ENCODE results near the gene B4GAT1. TPM values are rescaled to one million over a fixed set of nuclear protein-coding genes. Genes with fewer than 3 reads are reported as not detected.

B4GAT1 gene
- total RNA-seq, 1 donor from 2014 or later: 25.2 TPM

DNA sequence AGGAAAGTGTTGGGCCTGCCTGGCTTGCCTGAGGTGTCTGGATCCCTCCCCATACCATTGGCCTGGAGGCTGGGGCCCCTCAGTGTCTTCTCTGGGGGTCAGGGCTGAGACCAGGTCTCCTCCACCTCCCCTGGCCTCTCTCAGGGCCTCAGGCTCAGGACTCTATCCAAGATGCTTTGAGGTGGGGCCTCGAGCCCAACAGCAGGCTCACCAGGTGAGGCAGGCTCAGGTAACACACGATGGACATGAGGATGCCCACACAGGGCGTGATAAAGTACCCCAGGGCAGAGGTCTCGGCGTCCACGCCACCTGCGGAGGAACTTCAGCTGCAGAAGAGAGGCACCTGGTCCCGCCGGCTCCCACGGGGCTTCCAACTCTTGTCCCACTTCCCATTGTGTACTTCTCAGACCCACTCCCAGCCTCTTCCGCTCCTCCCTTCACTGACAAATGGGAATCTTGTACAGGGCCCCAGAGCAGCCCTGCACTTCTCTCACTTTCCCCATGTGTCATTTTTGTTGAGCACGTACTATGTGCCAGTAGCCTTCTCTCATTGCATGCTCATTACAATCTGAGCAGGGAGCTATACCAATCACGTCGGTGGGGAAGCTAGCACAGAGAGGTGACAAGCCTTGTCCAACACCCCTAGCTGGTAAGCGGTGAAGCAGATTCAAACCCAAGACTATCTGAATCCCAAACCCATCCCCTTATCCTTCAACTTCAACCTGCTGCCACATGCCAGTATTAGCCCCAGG, 20.3 kb upstream of the B4GAT1 start:
- peaks cover 10% of the 10 kb centered on the region for H3K4me1 Mint-ChIP-seq (ENCODE audit: low read depth, unreplicated experiment)
- H3K4me3 Mint-ChIP-seq (ENCODE audit: unreplicated experiment): no peak overlapping the region
- no peak overlapping the region for H3K9ac ChIP-seq (ENCODE audit: low read length)
- H3K27me3 Mint-ChIP-seq (ENCODE audit: low read depth, unreplicated experiment): no peaks in the 10 kb centered on the region
- TF ChIP-seq EZH2 (IDR thresholded peaks at IDR 0.05; ENCODE audit: insufficient read depth, low read length): no peak
- TF ChIP-seq, protein P1, sequence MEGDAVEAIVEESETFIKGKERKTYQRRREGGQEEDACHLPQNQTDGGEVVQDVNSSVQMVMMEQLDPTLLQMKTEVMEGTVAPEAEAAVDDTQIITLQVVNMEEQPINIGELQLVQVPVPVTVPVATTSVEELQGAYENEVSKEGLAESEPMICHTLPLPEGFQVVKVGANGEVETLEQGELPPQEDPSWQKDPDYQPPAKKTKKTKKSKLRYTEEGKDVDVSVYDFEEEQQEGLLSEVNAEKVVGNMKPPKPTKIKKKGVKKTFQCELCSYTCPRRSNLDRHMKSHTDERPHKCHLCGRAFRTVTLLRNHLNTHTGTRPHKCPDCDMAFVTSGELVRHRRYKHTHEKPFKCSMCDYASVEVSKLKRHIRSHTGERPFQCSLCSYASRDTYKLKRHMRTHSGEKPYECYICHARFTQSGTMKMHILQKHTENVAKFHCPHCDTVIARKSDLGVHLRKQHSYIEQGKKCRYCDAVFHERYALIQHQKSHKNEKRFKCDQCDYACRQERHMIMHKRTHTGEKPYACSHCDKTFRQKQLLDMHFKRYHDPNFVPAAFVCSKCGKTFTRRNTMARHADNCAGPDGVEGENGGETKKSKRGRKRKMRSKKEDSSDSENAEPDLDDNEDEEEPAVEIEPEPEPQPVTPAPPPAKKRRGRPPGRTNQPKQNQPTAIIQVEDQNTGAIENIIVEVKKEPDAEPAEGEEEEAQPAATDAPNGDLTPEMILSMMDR (IDR thresholded peaks at IDR 0.05; ENCODE audit: insufficient read depth, low read depth, low read length): no peak
- DNase-seq (ENCODE audit: low read depth) (no peak), FAIRE-seq (no peak)
- H3K9me3 Mint-ChIP-seq (ENCODE audit: unreplicated experiment): no peaks in the 10 kb centered on the region
- H3K27ac ChIP-seq (ENCODE audit: low read depth, low read length): no peak overlapping the region
- no peaks in the 10 kb centered on the region for H3K9me3 ChIP-seq (ENCODE audit: insufficient read depth, low read depth, low read length)
- H3K27ac Mint-ChIP-seq (ENCODE audit: unreplicated experiment): no peak overlapping the region
- no peak overlapping the region for H3K4me3 ChIP-seq (ENCODE audit: insufficient read depth, low read depth, low read length)
- H2AFZ ChIP-seq (ENCODE audit: low read depth, low read length): no peak overlapping the region
- peaks cover 12% of the 10 kb centered on the region for H3K4me1 ChIP-seq (ENCODE audit: insufficient read depth, low read length)
- H3K79me2 ChIP-seq (ENCODE audit: insufficient read depth, low read length): no peaks in the 10 kb centered on the region
- H3K36me3 Mint-ChIP-seq (ENCODE audit: low read depth, unreplicated experiment): peaks cover 5% of the 10 kb centered on the region
- no peaks in the 10 kb centered on the region for H3K36me3 ChIP-seq (ENCODE audit: insufficient read depth, low read length)
- H3K27me3 ChIP-seq (ENCODE audit: insufficient read depth, low read length): peaks cover 6% of the 10 kb centered on the region
- no peak overlapping the region for H3K4me2 ChIP-seq (ENCODE audit: low read length)
- no peaks in the 10 kb centered on the region for H4K20me1 ChIP-seq (ENCODE audit: insufficient read depth, low read length)

DNA sequence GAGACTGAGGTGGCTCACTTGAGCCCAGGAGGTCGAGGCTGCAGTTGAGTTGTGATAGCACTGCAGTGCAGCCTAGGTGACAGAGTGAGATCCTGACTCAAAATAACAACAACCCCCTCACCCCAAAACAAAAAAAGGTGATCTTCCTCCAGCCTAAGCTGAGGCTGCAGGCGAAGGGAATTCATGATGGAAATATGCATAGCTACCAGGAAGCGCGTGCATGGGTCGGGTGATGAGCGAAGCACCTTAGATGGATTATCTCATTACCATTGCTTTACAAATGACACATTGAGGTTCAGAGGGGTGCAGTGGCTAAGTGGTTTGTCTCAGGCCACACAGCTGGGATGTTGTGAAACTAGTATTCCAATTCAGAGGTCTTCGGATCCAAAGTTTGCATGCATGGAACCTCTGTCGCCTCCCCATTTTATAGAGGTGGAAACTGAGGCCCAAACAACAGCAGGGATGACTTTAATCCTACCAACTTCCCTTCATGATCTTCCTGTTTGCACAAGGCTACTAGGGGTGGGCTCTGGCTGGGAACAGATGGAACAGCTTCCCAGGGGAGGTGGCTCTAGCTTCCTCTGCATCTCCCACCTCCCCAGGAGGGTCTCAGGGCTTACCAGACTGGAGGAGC, 19.5 kb upstream of the B4GAT1 start:
- H3K9me3 ChIP-seq (ENCODE audit: insufficient read depth, low read depth, low read length): no peaks in the 10 kb centered on the region
- Mint-ChIP-seq H3K9me3 (ENCODE audit: unreplicated experiment) (no peaks in the 10 kb centered on the region), H3K27me3 (ENCODE audit: low read depth, unreplicated experiment) (no peaks in the 10 kb centered on the region), H3K4me3 (ENCODE audit: unreplicated experiment) (no peak overlapping the region), H3K36me3 (ENCODE audit: low read depth, unreplicated experiment) (peaks cover 7% of the 10 kb centered on the region), H3K27ac (ENCODE audit: unreplicated experiment) (no peak overlapping the region), H3K4me1 (ENCODE audit: low read depth, unreplicated experiment) (peaks cover 10% of the 10 kb centered on the region)
- FAIRE-seq: no peak
- no peak overlapping the region for H3K27ac ChIP-seq (ENCODE audit: low read depth, low read length)
- H3K79me2 ChIP-seq (ENCODE audit: insufficient read depth, low read length): no peaks in the 10 kb centered on the region
- TF ChIP-seq, protein P1 (IDR thresholded peaks at IDR 0.05; ENCODE audit: insufficient read depth, low read depth, low read length): no peak
- no peak for TF ChIP-seq EZH2 (IDR thresholded peaks at IDR 0.05; ENCODE audit: insufficient read depth, low read length)
- H3K9ac ChIP-seq (ENCODE audit: low read length): no peak overlapping the region
- H3K4me1 ChIP-seq (ENCODE audit: insufficient read depth, low read length): peaks cover 12% of the 10 kb centered on the region
- no peak overlapping the region for H3K4me2 ChIP-seq (ENCODE audit: low read length)
- H2AFZ ChIP-seq (ENCODE audit: low read depth, low read length): no peak overlapping the region
- no peak for DNase-seq (ENCODE audit: low read depth)
- H3K4me3 ChIP-seq (ENCODE audit: insufficient read depth, low read depth, low read length): no peak overlapping the region
- no peaks in the 10 kb centered on the region for H4K20me1 ChIP-seq (ENCODE audit: insufficient read depth, low read length)
- no peaks in the 10 kb centered on the region for H3K27me3 ChIP-seq (ENCODE audit: insufficient read depth, low read length)
- H3K36me3 ChIP-seq (ENCODE audit: insufficient read depth, low read length): no peaks in the 10 kb centered on the region

All from astrocyte (in vitro differentiated cells and primary cell).